Right lobe of liver (tissue), 6 donors: ENCODE measurements around the gene RNPEP. TPM values are rescaled to one million over a fixed set of nuclear protein-coding genes. Genes with fewer than 3 reads are reported as not detected.
"Not testable (repeated sequence)": the region's sequence is repeated elsewhere in the genome, so short reads cannot be mapped to it uniquely, and the experiment has no call there.

ENCODE experiments used
- ATAC-seq, 4 donors: fragments of 200-7000 bp; cut with Tn5 transposase; one replicate each; pipeline ENCODE4 v1.9.1; 2020; ENCODE audit warnings: mild to moderate bottlenecking in 4 of 4, moderate library complexity in 4 of 4
- DNase-seq, 3 donors: peaks; one replicate each; pipeline ENCODE4 v3.0.0-alpha.2; 2020
- H3K27ac ChIP-seq, 3 donors: fragments of 200-600 bp; one replicate each; pipeline ENCODE4 v1.8.0; 2022
- H3K27me3 ChIP-seq, 2 donors: fragments of 200-600 bp; one replicate each; pipeline ENCODE4 v1.8.0; 2022
- H3K36me3 ChIP-seq, 4 donors: fragments of 200-600 bp; sonication (generic) in 1 of 4; one replicate each; pipeline versions ENCODE4 v1.5.1 to v1.8.0; 2017 to 2022; ENCODE audit warnings: control low read depth in 1 of 4
- H3K4me1 ChIP-seq, 4 donors: fragments of 200-600 bp; sonication (generic) in 1 of 4; one replicate each; pipeline versions ENCODE4 v1.5.1 to v1.8.0; 2017 to 2022; ENCODE audit warnings: control low read depth in 1 of 4
- H3K4me3 ChIP-seq, 3 donors: fragments of 200-600 bp; one replicate each; pipeline ENCODE4 v1.8.0; 2022
- H3K9me3 ChIP-seq, 4 donors: fragments of 200-600 bp; sonication (generic) in 1 of 4; one replicate each; pipeline versions ENCODE4 v1.5.1 to v1.8.0; 2017 to 2022; ENCODE audit warnings: control low read depth in 1 of 4
- CTCF ChIP-seq, 4 donors: fragments of 200-600 bp in 3 of 4; fragments of 450-650 bp in 1 of 4; IDR thresholded peaks; one replicate each; pipeline versions ENCODE4 v1.5.1 to v1.8.0; 2016 to 2022; ENCODE audit warnings: antibody characterized with exemption in 4 of 4, mild to moderate bottlenecking in 2 of 4
- POLR2A ChIP-seq: fragments of 450-650 bp; IDR thresholded peaks from one replicate; pipeline ENCODE4 v1.6.1; 2017; ENCODE audit warnings: antibody characterized with exemption, mild to moderate bottlenecking
- WGBS: methylation state at CpG from one replicate; pipeline ENCODE4 v1.1.6; 2018; ENCODE audit warnings: low coverage, low lambda C conversion rate; ENCODE audit not compliant: insufficient coverage; ENCODE audit errors: missing lambda C conversion rate; 5-methylcytosine and 5-hydroxymethylcytosine counted together
- intact Hi-C, 2 donors: fragments of 100-400 bp; cut with DNase I; formaldehyde crosslinking; loops; one replicate each; pipeline versions ENCODE4 v1.11.2 to v1.14.1; 2022
- microRNA-seq, 2 donors: library from miRNA; unstranded; fragments of <30 nt; microRNA quantifications; one replicate each; pipeline ENCODE4, GENCODE V29; 2019 to 2020
- small RNA-seq, 2 experiments: library from RNA; depleted of rRNA; stranded (forward); fragments of <200 nt; gene quantifications; one replicate each; pipeline ENCODE3, GENCODE V24; 2016
- total RNA-seq, 6 experiments: library from RNA; depleted of rRNA in 2 of 6; stranded (reverse); fragments of >200 nt in 2 of 6; fragmentation: NEBNext Ultra II Directional in 3 of 6; extraction: Animal tissue kit (Norgen Biotek cat#: 25700) in 3 of 6; gene quantifications; one replicate each; pipeline versions ENCODE4 v1.1.0 to v1.2.4, GENCODE V29; 2016 to 2023
- donor health status: DM: no; HTN: yes; CAD: no.
- donor health status: DM: no; HTN: no; CAD: no.
- donor health status: DM: no; HTN: no; CAD: no.
- donor health status: DM: no; HTN: yes; CAD: no.
- donor health status: DM: no; HTN: yes; CAD: no.

RNPEP gene
- total RNA-seq, 6 experiments from 2014 or later: 28.9 to 51.5 (median 41.3) TPM

GRCh38 chr1:202049129-202049528, 66.7 kb downstream of the RNPEP start:
- no peak overlapping the region for H3K4me3 ChIP-seq
- WGBS: 76% methylated on average over 5 of the region's 5 CpGs
- H3K9me3 ChIP-seq: no peaks in the 10 kb centered on the region
- no peak for DNase-seq
- peaks cover 0 to 18% (median 7%) of the 10 kb centered on the region in 4 donors for H3K4me1 ChIP-seq
- intact Hi-C loops: no loop called here
- H3K27me3 ChIP-seq: no peaks in the 10 kb centered on the region
- H3K36me3 ChIP-seq: no peaks in the 10 kb centered on the region
- no peak for TF ChIP-seq CTCF (IDR thresholded peaks at IDR 0.05)
- no peak for TF ChIP-seq POLR2A
- no peak overlapping the region for H3K27ac ChIP-seq
- ATAC-seq: no peak

GRCh38 chr1:202054094-202054493, 71.6 kb downstream of the RNPEP start:
- intact Hi-C loops: no loop called here
- Histone ChIP-seq H3K4me1 (peaks cover 0 to 19% (median 0%) of the 10 kb centered on the region in 4 donors), H3K27ac (no peak overlapping the region), H3K36me3 (no peaks in the 10 kb centered on the region), H3K27me3 (no peaks in the 10 kb centered on the region), H3K9me3 (no peaks in the 10 kb centered on the region), H3K4me3 (no peak overlapping the region)
- 80% methylated on average over 7 of the region's 7 CpGs for WGBS
- ATAC-seq (no peak), DNase-seq (no peak)
- TF ChIP-seq CTCF (IDR thresholded peaks at IDR 0.05): no peak
- no peak for TF ChIP-seq POLR2A

GRCh38 chr1:202054673-202055072, 72.2 kb downstream of the RNPEP start:
- H3K9me3 ChIP-seq, DNase-seq, H3K4me3 ChIP-seq, H3K36me3 ChIP-seq, H3K27ac ChIP-seq, intact Hi-C loops, H3K27me3 ChIP-seq, ATAC-seq: not testable (repeated sequence)
- WGBS: 66% methylated on average over 3 of the region's 4 CpGs
- peaks cover 0 to 19% (median 0%) of the 10 kb centered on the region in 4 donors for H3K4me1 ChIP-seq

Small RNA genes within 50 kb of the gene (microRNA-seq; reads per million reads assigned to microRNA genes)
- gene MIR6740: 0 to 0.64 reads per million in 2 donors

Small RNA genes within 50 kb of the gene (small RNA-seq; reads per million reads assigned to genes)
- gene AL691482.1 (0 reads per million in 2 experiments), gene AL691482.2 (0 reads per million in 2 experiments), gene MIR6740 (0 reads per million in 2 experiments), gene RF00156 (0 reads per million in 2 experiments)

Other genes starting within 250 kb of the RNPEP start
- gene IPO9, start 153.5 kb upstream of the RNPEP start, total RNA-seq: 10 to 100 TPM; 10.3 to 21.7 (median 19.1) TPM
- gene SHISA4, start 93.8 kb upstream of the RNPEP start, total RNA-seq: 1 to 10 TPM; 2.5 to 8.1 (median 4.8) TPM
- gene LMOD1, start 36.1 kb upstream of the RNPEP start, total RNA-seq: 1 to 10 TPM; 1.1 to 3.5 (median 2.1) TPM
- 10 to 100 TPM; 26.5 to 44.1 (median 38.1) TPM for gene TIMM17A, start 27.1 kb upstream of the RNPEP start, total RNA-seq
- 100 to 1,000 TPM in 1 of 6 experiments, 10 to 100 TPM in 5; 12.6 to 266 (median 57.8) TPM for gene ELF3, start 27.9 kb downstream of the RNPEP start, total RNA-seq
- under 1 TPM in 4 of 6 experiments, not detected in 2; 0.12 to 0.49 (median 0.12) TPM for gene GPR37L1, start 140.3 kb downstream of the RNPEP start, total RNA-seq
- gene ARL8A, start 162.1 kb downstream of the RNPEP start, total RNA-seq: 10 to 100 TPM; 23.1 to 57.7 (median 36.1) TPM
- 1 to 10 TPM in 2 of 6 experiments, under 1 TPM in 4; 0.18 to 5.1 (median 0.73) TPM for gene PTPN7, start 178.0 kb downstream of the RNPEP start, total RNA-seq
- 1 to 10 TPM in 3 of 6 experiments, under 1 TPM in 3; 0.17 to 2.0 (median 1.0) TPM for gene LGR6, start 211.2 kb downstream of the RNPEP start, total RNA-seq